NB4 (cell line): Measurements from ENCODE around the gene CDH22.

Experiments used
- DNase-seq: peaks from one replicate; pipeline ENCODE4 v3.0.0; 2010; ENCODE audit warnings: low read depth
- H3K4me3 ChIP-seq: one replicate; pipeline ENCODE4 v1.5.1; 2011; ENCODE audit warnings: mild to moderate bottlenecking, low read depth, low read length, moderate library complexity
- CTCF ChIP-seq: IDR thresholded peaks from one replicate; pipeline ENCODE4 v1.5.1; 2012; ENCODE audit warnings: low read depth, low read length
- MYC ChIP-seq: IDR thresholded peaks from 2 replicates; pipeline ENCODE4 v1.6.1; 2011; ENCODE audit warnings: low read depth, low read length
- POLR2A ChIP-seq: IDR thresholded peaks from 2 replicates; pipeline ENCODE4 v1.6.1; 2011; ENCODE audit warnings: mild to moderate bottlenecking; ENCODE audit not compliant: insufficient read length; ENCODE audit errors: extremely low read depth
- TF ChIP-seq, protein P1 (sequence below): IDR thresholded peaks from 2 replicates; pipeline ENCODE4 v1.6.1; 2011; ENCODE audit warnings: low read depth, low read length

CDH22 gene

DNA sequence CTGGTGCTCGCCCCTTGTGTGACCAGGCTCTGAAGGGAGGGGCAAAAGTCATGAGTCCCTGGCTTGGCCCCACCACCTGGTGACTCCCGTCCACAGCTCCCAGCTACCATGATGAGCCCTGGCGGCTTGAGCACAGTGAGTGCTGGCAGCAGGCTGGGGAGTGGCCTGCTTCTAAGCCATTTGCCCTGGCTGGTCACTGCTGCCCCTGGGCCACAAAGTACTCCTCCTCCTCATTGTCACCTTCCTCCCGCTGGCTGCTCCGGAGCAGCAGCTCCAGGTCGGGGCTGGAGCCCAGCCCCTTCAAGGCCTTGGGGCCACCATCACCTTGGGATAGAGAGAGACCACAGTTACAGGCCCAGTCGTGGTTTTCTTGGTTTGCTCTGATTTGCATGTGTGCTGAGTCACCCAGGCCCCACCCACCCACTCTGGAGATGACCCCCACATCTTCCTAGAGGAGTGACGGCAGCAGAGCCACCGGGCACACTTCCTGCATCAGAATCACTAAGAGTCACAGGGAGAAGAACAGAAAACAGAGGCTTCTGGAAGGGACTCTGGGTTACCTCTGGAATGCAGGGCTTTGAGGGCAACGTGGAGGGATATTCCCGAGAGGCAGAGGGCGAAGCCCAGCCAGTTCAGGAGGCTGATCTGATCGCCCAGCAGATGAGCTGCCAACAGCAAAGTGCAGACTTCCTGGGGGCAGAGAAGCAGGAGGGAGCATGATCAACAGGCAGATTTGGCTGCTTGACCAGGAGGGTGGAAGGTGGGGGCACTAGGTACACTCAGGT, 42.1 kb upstream of the CDH22 start:
- DNase-seq, result peak; percentile 86
- TF ChIP-seq MYC (no peak), POLR2A (no peak), CTCF (no peak)
- TF ChIP-seq, protein P1, sequence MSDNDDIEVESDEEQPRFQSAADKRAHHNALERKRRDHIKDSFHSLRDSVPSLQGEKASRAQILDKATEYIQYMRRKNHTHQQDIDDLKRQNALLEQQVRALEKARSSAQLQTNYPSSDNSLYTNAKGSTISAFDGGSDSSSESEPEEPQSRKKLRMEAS, result no peak
- no peak overlapping the region for H3K4me3 ChIP-seq

DNA sequence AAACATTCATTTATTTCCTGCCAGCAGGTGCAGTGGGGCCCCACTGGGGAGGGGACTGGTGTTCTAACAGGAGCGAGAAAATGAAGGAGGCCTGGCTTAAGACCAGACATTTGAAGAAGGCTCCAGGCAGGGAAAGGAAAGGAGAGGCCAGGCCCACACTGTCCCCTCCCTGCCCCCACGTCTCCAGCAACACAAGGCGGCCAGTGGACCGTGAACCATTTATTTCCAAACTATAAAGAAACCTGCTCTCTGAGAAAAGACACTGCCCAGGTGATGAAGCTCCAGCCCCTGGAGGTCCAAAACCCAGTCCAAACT, 41.4 kb upstream of the CDH22 start:
- H3K4me3 ChIP-seq, result no peak overlapping the region
- no peak for DNase-seq
- TF ChIP-seq, protein P1, result no peak
- TF ChIP-seq CTCF, result no peak
- TF ChIP-seq MYC, result no peak
- no peak for TF ChIP-seq POLR2A

DNA sequence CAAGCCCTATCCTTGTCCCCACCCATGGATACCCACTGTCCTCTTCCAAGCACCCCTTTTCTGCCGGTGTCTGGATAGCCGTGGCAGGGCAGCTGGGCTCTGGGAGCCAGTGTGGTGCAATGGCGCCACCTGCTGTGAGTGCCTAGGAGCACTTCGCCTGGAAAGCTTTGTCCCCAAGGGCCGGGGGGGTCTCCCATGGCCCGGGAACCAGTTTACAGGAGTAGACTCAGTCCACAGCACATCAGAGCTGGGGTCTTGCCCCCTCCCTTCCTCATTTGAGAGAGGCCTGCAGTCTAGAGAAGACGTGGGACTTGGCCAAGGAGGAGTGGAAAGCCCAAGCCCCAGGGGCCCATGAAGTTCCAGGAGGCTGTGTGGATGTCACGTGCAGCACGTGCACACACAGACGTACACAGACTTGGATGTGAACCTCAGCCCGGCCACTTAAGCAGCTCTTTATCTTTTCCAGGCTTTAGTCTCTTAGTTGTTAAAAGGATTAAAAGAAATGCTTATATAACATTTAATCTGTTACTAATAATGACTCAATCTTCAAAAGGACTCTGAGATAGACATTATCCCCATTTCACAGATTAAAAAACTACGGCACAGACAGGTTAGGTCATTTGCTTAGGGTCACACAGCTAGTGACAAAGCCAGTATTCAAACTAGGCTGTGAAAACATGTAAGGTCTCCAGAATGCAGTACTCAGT, 40.9 kb upstream of the CDH22 start:
- no peak for TF ChIP-seq POLR2A
- TF ChIP-seq, protein P1, result no peak
- peak; percentile 76 for TF ChIP-seq CTCF
- TF ChIP-seq MYC, result no peak
- peak; percentile 69 for DNase-seq
- no peak overlapping the region for H3K4me3 ChIP-seq

DNA sequence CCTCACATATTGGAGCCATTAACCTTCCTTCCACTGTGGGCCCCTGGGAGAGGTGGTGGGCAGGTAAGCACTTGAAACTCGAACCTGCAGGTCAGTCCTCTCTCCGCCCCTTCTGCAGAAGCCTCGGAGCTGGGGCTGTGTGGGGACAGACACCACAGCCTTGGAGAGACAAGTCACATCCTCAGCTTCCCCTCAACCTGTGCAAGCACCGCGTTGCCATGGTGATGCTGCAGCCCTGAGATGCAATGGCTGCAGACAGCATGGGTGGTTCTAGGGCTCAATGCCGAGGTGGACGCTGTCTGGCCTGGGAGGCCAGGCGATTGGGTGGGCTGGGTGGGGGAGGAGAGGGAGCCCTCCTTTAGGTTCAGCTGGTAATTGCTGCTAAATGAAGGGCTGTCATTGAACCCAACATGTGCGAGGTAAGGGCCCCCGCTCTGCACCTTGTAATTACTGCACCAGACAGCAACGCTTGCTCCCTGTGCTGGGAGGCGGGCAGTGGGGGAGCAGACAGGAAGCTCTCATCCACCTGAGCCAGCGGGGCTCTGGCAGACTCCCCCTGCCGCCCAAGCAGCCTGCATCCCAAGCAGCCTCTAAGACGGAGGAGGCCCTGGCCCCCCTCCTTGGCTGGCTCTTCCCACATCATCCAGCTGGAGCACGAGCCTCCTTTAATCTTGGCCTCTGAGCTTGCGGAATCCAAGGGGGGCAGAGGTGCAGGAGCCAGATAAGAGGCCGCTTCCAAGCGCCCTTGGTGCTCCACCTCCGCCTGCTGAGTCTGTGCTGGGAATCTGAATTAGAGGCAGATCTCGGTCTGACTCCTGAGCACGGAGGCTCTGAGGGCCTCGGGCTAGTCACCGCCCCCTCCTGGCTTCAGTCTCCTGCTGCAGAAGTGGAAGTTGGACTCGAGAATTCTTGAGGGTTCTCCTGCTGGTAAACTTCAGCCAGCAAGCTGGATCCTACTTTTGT, 39.8 kb upstream of the CDH22 start:
- TF ChIP-seq, protein P1, result no peak
- no peak for TF ChIP-seq MYC
- no peak for DNase-seq
- no peak overlapping the region for H3K4me3 ChIP-seq

GRCh38 chr20:46346770-46347169, 38.5 kb upstream of the CDH22 start:
- DNase-seq, result no peak
- TF ChIP-seq POLR2A (no peak), MYC (no peak), CTCF (no peak)
- TF ChIP-seq, protein P1, result no peak
- no peak overlapping the region for H3K4me3 ChIP-seq
